ENCODE data around the gene RSL1D1. TPM values are rescaled to one million over a fixed set of nuclear protein-coding genes. Genes with fewer than 3 reads are reported as not detected.
A peak's percentile ranks its signal among the peaks of the same experiment; 100 is the strongest.

RSL1D1 gene
- total RNA-seq, 1 donor from 2014 or later, result 86.9 TPM

DNA sequence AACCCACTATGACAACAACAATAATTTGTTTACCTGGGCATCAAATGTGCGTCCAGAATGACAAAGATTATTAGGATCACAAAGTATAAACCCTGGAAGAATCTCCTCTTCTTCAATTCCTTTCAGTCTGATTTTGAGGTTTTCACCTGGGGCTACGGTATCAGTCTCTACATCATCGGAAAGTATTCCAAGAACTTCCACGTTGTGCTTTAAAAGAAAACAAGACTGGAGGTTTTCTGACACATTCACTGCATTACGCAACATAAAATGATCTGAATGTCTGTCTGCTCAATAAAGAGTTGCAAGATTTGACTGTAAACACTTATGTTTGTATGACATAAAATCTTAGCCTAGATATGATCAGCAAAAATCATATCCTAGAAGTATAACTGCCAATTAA, 26.0 kb upstream of the RSL1D1 start:
- H3K27ac Mint-ChIP-seq (ENCODE audit: unreplicated experiment), result no peak overlapping the region
- no peak for DNase-seq (ENCODE audit: low spot score)
- TF ChIP-seq, protein P1, sequence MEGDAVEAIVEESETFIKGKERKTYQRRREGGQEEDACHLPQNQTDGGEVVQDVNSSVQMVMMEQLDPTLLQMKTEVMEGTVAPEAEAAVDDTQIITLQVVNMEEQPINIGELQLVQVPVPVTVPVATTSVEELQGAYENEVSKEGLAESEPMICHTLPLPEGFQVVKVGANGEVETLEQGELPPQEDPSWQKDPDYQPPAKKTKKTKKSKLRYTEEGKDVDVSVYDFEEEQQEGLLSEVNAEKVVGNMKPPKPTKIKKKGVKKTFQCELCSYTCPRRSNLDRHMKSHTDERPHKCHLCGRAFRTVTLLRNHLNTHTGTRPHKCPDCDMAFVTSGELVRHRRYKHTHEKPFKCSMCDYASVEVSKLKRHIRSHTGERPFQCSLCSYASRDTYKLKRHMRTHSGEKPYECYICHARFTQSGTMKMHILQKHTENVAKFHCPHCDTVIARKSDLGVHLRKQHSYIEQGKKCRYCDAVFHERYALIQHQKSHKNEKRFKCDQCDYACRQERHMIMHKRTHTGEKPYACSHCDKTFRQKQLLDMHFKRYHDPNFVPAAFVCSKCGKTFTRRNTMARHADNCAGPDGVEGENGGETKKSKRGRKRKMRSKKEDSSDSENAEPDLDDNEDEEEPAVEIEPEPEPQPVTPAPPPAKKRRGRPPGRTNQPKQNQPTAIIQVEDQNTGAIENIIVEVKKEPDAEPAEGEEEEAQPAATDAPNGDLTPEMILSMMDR (IDR thresholded peaks at IDR 0.05; ENCODE audit: unreplicated experiment), result no peak
- peaks cover 2% of the 10 kb centered on the region for H3K27me3 Mint-ChIP-seq (ENCODE audit: unreplicated experiment)
- no peak overlapping the region for H3K4me3 Mint-ChIP-seq (ENCODE audit: unreplicated experiment)
- H3K4me1 Mint-ChIP-seq (ENCODE audit: unreplicated experiment), result peaks cover 4% of the 10 kb centered on the region
- H3K9me3 Mint-ChIP-seq (ENCODE audit: unreplicated experiment), result no peaks in the 10 kb centered on the region
- peaks cover 11% of the 10 kb centered on the region for H3K36me3 Mint-ChIP-seq (ENCODE audit: low read depth, unreplicated experiment)

DNA sequence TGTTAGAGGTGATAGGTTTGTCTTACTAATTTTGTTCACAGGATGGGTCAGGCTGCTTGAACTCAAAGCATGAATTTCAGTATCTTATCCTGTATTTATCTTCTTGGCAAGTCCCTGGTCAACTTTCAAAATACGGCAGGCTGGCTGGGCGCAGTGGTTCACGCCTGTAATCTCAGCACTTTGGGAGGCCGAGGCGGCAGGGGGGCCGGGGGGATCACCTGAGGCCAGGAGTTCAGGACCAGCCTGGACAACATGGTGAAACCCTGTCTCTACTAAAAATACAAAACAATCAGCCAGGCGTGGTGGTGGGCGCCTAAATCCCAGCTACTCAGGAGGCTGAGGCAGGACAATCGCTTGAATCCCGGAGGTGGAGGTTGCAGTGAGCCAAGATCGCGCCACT, 25.0 kb upstream of the RSL1D1 start:
- Mint-ChIP-seq H3K4me3 (ENCODE audit: unreplicated experiment) (no peak overlapping the region), H3K27ac (ENCODE audit: unreplicated experiment) (no peak overlapping the region), H3K36me3 (ENCODE audit: low read depth, unreplicated experiment) (peaks cover 11% of the 10 kb centered on the region), H3K4me1 (ENCODE audit: unreplicated experiment) (peaks cover 8% of the 10 kb centered on the region), H3K9me3 (ENCODE audit: unreplicated experiment) (no peaks in the 10 kb centered on the region), H3K27me3 (ENCODE audit: unreplicated experiment) (peaks cover 2% of the 10 kb centered on the region)
- no peak for DNase-seq (ENCODE audit: low spot score)
- TF ChIP-seq, protein P1 (IDR thresholded peaks at IDR 0.05; ENCODE audit: unreplicated experiment), result no peak

DNA sequence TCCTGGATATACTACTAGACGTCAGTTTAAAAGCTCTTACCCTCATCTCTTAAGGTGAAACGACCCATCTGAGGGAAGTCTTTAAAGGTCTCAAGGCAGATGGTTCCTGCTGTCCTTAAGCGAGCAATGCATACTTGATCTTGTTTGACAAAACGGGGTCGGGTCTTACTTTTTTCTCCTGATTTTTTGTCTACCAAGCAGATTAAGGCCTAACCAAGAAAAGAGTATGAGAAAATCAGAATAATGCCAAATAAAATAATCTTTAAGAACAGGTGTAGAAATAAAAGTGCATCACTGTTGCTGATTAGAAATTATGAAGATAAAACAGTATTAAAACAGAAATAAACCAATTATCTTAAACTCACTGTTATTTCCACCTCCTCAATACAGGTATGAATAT, 24.4 kb upstream of the RSL1D1 start:
- Mint-ChIP-seq H3K4me1 (ENCODE audit: unreplicated experiment) (peaks cover 8% of the 10 kb centered on the region), H3K27me3 (ENCODE audit: unreplicated experiment) (peaks cover 2% of the 10 kb centered on the region), H3K36me3 (ENCODE audit: low read depth, unreplicated experiment) (peaks cover 11% of the 10 kb centered on the region), H3K27ac (ENCODE audit: unreplicated experiment) (no peak overlapping the region), H3K4me3 (ENCODE audit: unreplicated experiment) (no peak overlapping the region), H3K9me3 (ENCODE audit: unreplicated experiment) (no peaks in the 10 kb centered on the region)
- no peak for DNase-seq (ENCODE audit: low spot score)
- TF ChIP-seq, protein P1 (IDR thresholded peaks at IDR 0.05; ENCODE audit: unreplicated experiment), result no peak

DNA sequence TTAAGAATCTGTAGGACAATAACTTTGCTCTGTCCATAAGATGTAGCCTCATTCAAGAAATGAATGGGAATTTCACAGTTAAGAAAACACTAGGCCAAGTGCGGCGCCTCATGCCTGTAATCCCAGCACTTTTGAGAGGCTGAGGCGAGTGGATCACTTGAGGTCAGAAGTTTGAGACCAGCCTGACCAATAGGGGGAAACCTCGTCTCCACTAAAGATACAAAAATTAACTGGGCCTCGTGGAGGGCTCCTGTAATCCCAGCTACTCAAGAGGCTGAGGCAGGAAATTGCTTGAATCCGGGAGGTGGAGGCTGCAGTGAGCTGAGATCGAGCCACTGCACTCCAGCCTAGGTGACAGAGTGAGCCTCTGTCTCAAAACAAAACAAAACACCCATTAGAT, 19.9 kb upstream of the RSL1D1 start:
- Mint-ChIP-seq H3K36me3 (ENCODE audit: low read depth, unreplicated experiment) (peaks cover 11% of the 10 kb centered on the region), H3K4me3 (ENCODE audit: unreplicated experiment) (no peak overlapping the region), H3K27ac (ENCODE audit: unreplicated experiment) (peak overlapping the region; percentile 37), H3K9me3 (ENCODE audit: unreplicated experiment) (no peaks in the 10 kb centered on the region), H3K27me3 (ENCODE audit: unreplicated experiment) (peaks cover 2% of the 10 kb centered on the region), H3K4me1 (ENCODE audit: unreplicated experiment) (peaks cover 8% of the 10 kb centered on the region)
- TF ChIP-seq, protein P1 (IDR thresholded peaks at IDR 0.05; ENCODE audit: unreplicated experiment), result peak; percentile 20
- DNase-seq (ENCODE audit: low spot score), result peak; percentile 45

DNA sequence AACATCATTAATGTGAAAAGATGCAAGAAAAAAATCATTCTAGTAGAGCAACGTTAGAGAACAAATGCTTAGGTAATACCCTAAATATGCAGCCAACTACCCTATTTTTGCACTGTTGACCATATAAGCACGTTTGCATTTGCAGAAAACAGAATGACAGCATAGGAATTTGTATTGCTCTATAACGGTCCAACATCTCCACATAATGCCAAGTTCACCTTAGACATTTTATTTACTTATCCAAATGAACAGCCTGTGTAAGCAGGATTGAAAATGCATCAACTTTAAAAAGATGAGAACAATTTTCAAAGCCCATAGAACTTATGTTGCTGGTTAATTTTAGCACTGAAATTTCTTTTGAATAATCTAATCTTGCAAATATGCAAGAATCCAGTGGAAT, 19.1 kb upstream of the RSL1D1 start:
- H3K36me3 Mint-ChIP-seq (ENCODE audit: low read depth, unreplicated experiment), result peaks cover 6% of the 10 kb centered on the region
- DNase-seq (ENCODE audit: low spot score), result no peak
- H3K27me3 Mint-ChIP-seq (ENCODE audit: unreplicated experiment), result peaks cover 2% of the 10 kb centered on the region
- H3K9me3 Mint-ChIP-seq (ENCODE audit: unreplicated experiment), result no peaks in the 10 kb centered on the region
- TF ChIP-seq, protein P1 (IDR thresholded peaks at IDR 0.05; ENCODE audit: unreplicated experiment), result no peak
- no peak overlapping the region for H3K4me3 Mint-ChIP-seq (ENCODE audit: unreplicated experiment)
- peaks cover 5% of the 10 kb centered on the region for H3K4me1 Mint-ChIP-seq (ENCODE audit: unreplicated experiment)
- H3K27ac Mint-ChIP-seq (ENCODE audit: unreplicated experiment), result no peak overlapping the region
